Uterus (tissue), 2 donors: Measurements from ENCODE around the gene USP21.

ENCODE experiments used
- POLR2A ChIP-seq, 2 donors: fragments of 450-650 bp; IDR thresholded peaks; one replicate each; pipeline ENCODE4 v1.6.1; 2016; ENCODE audit warnings: antibody characterized with exemption in 2 of 2, mild to moderate bottlenecking in 1 of 2, moderate library complexity in 1 of 2
- TF ChIP-seq, protein P1 (sequence below), 4 experiments: fragments of 200-600 bp in 2 of 4; fragments of 450-650 bp in 2 of 4; sonication (generic) in 2 of 4; IDR thresholded peaks; one replicate each; pipeline ENCODE4 v1.5.1; 2016 to 2019; ENCODE audit warnings: antibody characterized with exemption in 4 of 4, mild to moderate bottlenecking in 2 of 4, moderate library complexity in 1 of 4

GRCh38 chr1:161159087-161159912 is at the start of gene USP21:
- TF ChIP-seq, protein P1, sequence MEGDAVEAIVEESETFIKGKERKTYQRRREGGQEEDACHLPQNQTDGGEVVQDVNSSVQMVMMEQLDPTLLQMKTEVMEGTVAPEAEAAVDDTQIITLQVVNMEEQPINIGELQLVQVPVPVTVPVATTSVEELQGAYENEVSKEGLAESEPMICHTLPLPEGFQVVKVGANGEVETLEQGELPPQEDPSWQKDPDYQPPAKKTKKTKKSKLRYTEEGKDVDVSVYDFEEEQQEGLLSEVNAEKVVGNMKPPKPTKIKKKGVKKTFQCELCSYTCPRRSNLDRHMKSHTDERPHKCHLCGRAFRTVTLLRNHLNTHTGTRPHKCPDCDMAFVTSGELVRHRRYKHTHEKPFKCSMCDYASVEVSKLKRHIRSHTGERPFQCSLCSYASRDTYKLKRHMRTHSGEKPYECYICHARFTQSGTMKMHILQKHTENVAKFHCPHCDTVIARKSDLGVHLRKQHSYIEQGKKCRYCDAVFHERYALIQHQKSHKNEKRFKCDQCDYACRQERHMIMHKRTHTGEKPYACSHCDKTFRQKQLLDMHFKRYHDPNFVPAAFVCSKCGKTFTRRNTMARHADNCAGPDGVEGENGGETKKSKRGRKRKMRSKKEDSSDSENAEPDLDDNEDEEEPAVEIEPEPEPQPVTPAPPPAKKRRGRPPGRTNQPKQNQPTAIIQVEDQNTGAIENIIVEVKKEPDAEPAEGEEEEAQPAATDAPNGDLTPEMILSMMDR (IDR thresholded peaks at IDR 0.05), result peak in 1 of 4 experiments; percentile 39
- peak in 1 of 2 donors; percentile 66 for TF ChIP-seq POLR2A (IDR thresholded peaks at IDR 0.05)
